NOMO-1 treated with dmso at 0.1 percent for 144 hours (cell line): ENCODE results near the gene CCDC83.
"Not testable (repeated sequence)": the region's sequence is repeated elsewhere in the genome, so short reads cannot be mapped to it uniquely, and the experiment has no call there.

Experiments used
- DNase-seq: peaks from one replicate; lab custom pipeline; 2025; ENCODE audit not compliant: unreplicated experiment; lab: John Stamatoyannopoulos, UW

CCDC83 gene

GRCh38 chr11:85886089-85887056 lies 31.2 kb downstream of the CCDC83 start:
- no peak for DNase-seq

DNA sequence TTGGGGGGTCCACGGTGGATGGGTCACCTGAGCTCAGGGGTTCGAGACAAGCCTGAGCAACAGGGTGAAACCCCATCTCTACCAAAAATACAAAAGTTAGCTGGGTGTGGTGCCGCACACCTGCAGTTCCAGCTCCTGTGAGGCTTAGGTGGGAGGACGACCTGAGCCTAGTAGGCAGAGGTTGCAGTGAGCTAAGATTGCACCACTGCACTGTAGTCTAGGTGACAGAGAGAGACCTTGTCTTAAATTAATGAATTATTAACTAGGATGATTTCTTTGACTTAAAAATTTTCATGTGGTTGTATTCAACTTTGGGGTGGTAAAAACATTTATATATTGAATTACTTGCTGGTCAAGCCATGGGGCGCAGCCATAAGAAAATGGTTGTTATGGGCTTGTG lies 33.9 kb downstream of the CCDC83 start:
- DNase-seq, result no peak

- no peak for DNase-seq
These were observed 34.7 kb downstream of the CCDC83 start for GRCh38 chr11:85889676-85890579.

- DNase-seq, result no peak
These were observed 38.2 kb downstream of the CCDC83 start for GRCh38 chr11:85893395-85893794.

DNA sequence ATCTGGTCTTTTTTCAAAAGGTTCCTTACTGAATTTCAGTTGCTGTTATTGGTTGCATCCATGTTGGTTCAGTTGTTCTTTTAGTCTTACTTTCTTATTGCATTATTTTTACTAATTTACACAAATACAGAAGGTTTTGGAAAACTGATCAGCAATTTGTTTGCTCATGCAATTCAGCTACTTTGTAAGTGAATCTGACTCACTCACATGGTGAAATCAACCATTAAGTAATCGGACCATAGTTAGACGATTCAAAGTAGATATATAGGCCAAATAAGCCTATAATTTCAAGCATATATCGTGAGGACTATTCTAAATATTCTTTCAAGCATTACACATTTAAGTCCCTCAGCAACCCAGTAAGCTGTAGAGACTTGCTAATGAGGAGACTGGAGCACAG lies 41.7 kb downstream of the CCDC83 start:
- DNase-seq, result no peak

DNA sequence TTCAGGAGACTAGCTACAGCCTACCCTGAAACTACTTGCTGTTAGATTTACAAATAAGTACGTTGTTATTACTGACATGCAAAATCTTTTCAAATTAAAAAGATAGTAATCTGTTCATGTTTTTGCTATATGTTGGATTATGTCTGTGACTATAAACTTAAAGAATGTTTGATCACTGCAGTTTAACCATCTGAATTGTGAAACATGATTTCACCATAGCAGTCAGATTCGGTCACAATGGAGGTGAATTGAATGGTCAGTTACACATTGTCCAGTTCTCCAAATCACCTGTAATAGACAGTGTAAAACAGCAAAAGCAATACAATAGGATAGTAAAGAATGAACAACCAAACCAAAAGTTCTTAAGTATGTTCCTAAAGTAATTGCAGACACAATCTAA lies 43.3 kb downstream of the CCDC83 start:
- DNase-seq, result no peak

DNA sequence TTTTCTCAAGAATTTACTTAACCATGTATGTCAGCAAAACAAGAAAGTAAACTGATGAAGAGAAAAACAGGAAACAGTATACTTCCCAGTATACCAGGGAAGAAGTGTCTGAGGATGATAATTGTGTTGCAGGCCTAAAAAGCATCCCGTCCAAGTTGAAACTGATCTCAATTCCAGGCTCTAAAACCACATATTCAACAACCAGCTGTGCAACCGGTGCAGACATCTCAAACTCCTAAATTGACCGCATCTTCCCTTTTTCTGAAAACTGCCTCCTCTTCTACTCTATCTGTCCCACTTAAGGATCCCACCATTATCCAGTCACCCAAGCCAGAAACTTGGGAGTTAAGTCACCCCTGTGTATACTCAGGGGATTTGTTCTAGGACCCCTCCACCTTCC lies 47.2 kb downstream of the CCDC83 start:
- no peak for DNase-seq

DNA sequence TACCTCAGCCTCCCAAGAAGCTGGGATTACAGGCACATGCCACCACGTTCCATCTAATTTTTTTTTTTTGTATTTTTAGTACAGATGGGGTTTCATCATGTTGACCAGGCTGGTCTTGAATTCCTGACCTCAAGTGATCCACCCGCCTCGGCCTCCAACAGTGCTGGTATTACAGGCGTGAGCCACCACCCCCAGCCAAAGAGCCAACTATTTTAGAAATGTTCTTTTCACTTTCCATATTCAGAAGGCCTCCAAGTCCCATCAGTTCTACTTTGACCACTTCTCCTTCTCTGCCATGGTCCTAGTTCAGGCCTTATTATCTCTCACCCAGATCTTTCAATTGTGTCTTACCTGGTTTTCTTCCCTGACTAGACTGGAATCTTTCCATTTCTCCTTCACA lies 48.2 kb downstream of the CCDC83 start:
- DNase-seq, result no peak

DNA sequence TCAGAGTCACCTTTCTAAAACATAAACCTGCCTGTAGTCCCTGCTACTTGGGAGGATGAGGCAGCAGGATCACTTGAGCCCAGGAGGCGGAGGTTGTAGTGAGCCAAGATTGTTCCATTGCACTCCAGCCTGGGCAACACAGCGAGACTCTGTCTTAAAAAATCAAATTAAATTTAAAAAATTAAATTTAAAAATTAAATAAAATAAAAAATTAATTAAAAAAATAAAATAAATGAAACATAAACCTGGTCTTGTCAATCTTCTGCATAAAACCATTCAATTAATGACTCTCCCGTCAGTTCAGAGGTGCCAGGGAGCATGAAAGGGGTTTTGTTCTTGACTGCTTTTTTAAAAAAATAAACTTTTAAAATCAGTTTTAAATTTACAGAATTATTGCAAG lies 48.6 kb downstream of the CCDC83 start:
- no peak for DNase-seq

DNA sequence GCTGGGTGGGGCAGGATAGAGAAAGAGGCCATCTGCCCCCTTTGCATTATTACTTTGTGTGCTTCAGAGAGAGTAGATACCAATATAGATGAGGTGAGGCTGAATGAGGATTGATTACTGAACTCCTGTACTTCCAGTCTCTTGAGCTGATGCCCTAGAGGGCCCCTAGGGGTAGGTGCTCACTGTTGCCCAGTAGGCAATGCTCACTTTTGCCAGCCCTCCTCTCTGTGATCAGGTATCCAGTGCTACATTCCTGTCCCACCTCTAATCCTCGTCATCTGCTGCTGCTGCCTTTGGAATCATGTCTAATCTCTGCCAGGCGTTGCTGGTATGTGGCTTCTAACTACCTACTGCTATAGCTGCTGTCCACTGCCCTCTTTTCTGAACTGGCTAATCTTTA lies 57.2 kb downstream of the CCDC83 start:
- no peak for DNase-seq

DNA sequence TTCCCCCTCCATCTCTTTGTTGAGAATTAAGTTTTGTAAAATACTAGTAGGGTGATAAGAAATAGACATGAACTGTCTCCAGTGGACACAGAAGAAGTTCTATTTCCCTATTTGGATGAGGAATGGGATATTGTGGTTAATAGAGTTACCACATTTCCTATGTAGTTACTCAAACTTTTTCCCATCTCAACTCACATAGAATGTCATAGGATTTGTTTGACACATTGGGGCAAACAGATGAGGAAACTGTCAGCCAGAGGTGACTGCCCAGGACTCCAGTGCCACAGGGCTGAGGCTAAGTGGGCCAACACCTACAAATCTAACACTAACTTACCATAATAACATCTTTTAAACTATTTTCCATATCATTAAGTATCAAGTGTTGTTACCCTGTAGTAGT lies 58.3 kb downstream of the CCDC83 start:
- no peak for DNase-seq

GRCh38 chr11:85914425-85914824 lies 59.2 kb downstream of the CCDC83 start:
- no peak for DNase-seq

GRCh38 chr11:85918910-85919794 lies 64.0 kb downstream of the CCDC83 start:
- no peak for DNase-seq

- no peak for DNase-seq
These were observed 67.2 kb downstream of the CCDC83 start for GRCh38 chr11:85922367-85922766.

- no peak for DNase-seq
These were observed 68.3 kb downstream of the CCDC83 start for GRCh38 chr11:85923455-85923854.

GRCh38 chr11:85926653-85927214 lies 71.6 kb downstream of the CCDC83 start:
- not testable (repeated sequence) for DNase-seq

DNA sequence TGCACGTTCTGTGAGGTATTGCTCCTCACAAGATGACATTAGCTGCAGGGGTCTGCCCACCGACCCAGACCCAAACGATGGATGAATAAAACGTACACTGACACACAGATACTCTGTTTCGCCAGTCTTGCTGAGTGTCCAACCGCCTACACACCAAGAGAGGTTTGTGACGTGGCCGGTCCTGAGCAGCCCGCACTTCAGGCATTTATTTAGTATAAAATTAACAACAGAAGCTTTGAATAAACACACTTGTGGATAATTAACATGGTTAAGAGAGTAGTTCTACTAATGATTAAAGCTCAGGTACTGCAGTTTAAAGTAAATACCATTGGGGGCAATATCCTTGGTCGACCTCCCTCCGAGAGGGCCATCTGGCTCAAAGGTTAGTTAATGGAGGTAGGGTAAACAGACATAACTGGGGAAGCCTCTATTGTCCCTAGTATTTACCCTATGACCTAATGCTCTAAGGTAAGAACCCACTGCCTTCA lies 75.7 kb downstream of the CCDC83 start:
- DNase-seq, result no peak

- DNase-seq, result no peak
These were observed 79.5 kb downstream of the CCDC83 start for GRCh38 chr11:85934596-85935169.

GRCh38 chr11:85935751-85936150 lies 80.6 kb downstream of the CCDC83 start:
- DNase-seq, result no peak

- DNase-seq, result no peak
These were observed 82.7 kb downstream of the CCDC83 start for GRCh38 chr11:85937835-85938234.
